AG04450 (cell line): ENCODE data around the gene GNL1. TPM values are rescaled to one million over a fixed set of nuclear protein-coding genes. Genes with fewer than 3 reads are reported as not detected.
"Not testable (repeated sequence)": the region's sequence is repeated elsewhere in the genome, so short reads cannot be mapped to it uniquely, and the experiment has no call there.

ENCODE experiments used
- CTCF ChIA-PET: fragments of 300-600, 350-600 bp; formaldehyde crosslinking; extraction: SDS; loops from one replicate; lab custom pipeline; 2022; ENCODE audit warnings: antibody characterized with exemption, inconsistent platforms; lab: Charles Lee
- POLR2A ChIA-PET: fragments of 350-600 bp; formaldehyde crosslinking; extraction: SDS; loops from one replicate; lab custom pipeline; 2021; ENCODE audit warnings: antibody characterized with exemption, inconsistent platforms; lab: Yijun Ruan, JAX
- DNase-seq: peaks from one replicate; pipeline ENCODE4 v3.0.0-alpha.2; 2011; ENCODE audit warnings: low read depth, low spot score
- H3K27ac ChIP-seq: one replicate; pipeline ENCODE4 v1.5.1; 2012; ENCODE audit warnings: low read depth, low read length, control low read depth
- H3K27me3 ChIP-seq: one replicate; pipeline ENCODE4 v1.6.0; 2012; ENCODE audit warnings: low read length; ENCODE audit not compliant: control insufficient read depth, insufficient read depth
- H3K4me3 ChIP-seq: 2 replicates; pipeline ENCODE4 v1.5.1; 2011; ENCODE audit warnings: mild to moderate bottlenecking, low read depth, low read length, control low read depth
- H3K9me3 ChIP-seq: 2 replicates; pipeline ENCODE4 v1.5.1; 2012; ENCODE audit warnings: low read length; ENCODE audit not compliant: control insufficient read depth, insufficient read depth
- CTCF ChIP-seq: IDR thresholded peaks from 2 replicates; pipeline ENCODE4 v1.5.1; 2011; ENCODE audit warnings: low read depth, low read length, control low read depth, inconsistent platforms
- polyA plus RNA-seq: library from polyadenylated mRNA; depleted of rRNA; stranded (reverse); fragments of >200 nt; gene quantifications from 2 replicates; pipeline ENCODE4 v1.2.3, GENCODE V29; 2011

Gene GNL1
- polyA plus RNA-seq, 1 experiment = 41.7 TPM

DNA sequence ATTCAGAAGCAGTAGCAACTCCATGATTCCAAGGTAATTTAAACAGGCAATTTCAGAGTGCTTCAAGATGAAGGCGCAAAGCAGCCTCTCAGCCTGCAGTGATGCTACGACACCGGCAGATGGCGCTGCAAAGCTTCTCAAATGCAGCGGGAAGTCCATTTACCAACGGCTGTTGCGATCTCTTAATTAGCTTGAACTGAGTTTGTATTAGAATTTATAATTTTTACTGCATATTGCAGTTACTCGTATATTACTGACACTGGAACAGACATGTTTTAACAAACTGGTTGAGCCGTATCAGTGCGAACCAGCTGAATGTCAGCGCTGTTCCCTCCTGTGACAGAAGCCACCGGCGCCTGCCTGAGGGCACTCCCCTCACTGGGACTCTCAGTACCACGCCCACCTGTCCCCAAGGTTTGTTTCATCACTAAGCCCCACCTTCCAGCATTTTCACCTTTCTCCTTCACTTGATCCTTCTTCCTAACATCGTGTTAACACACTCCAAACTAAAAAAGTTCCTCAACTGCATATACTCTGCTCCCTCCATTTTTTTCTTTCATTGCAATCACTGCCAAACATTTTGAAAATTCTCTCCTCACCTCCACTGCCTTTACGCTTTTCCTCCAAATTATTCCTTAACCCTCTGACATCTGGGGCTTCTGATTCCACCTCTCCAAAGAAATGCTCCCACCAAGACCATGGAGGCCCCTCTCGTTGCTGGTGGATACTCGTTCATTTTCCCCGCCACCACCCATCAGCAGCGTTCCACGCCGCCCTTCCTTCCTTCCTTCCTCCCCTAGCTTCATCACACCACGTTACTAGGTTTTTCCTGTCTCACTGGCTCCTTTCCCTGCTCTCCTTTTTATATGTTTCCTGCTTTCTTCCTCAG, 14.5 kb downstream of the GNL1 start:
- Histone ChIP-seq H3K4me3 (peak overlapping the region; percentile 34), H3K27me3 (no peaks in the 10 kb centered on the region), H3K9me3 (no peaks in the 10 kb centered on the region), H3K27ac (no peak overlapping the region)
- DNase-seq = peak; percentile 77
- ChIA-PET POLR2A (interaction anchor here (1.0 to 1.6 kb wide), 2 partner anchors 14 to 51 kb away, joined by 3 read pairs; no protein-coding TSS in a partner anchor), CTCF (interaction anchor here (0.6 to 15.5 kb wide), 49 partner anchors 10 to 572 kb away, joined by 3 to 437 read pairs (median 6); partner anchors contain the start of genes DHX16, GNL1, MRPS18B and PPP1R10)
- peak; percentile 98 for TF ChIP-seq CTCF

GRCh38 chr6:30537931-30538330, 18.4 kb downstream of the GNL1 start:
- no peak for DNase-seq

GRCh38 chr6:30533460-30534294, 22.6 kb downstream of the GNL1 start:
- CTCF ChIA-PET = interaction anchor here (1.4 to 4.5 kb wide), 7 partner anchors 9 to 65 kb away, joined by 9 to 190 read pairs (median 15); no protein-coding TSS in a partner anchor
- POLR2A ChIA-PET = no interaction called here
- DNase-seq = no peak

More at GRCh38 chr6:30537931-30538330, 18.4 kb downstream of the GNL1 start:
- no peak for TF ChIP-seq CTCF
- H3K4me3 ChIP-seq = no peak overlapping the region
- CTCF ChIA-PET = interaction anchor here (15.5 kb wide), 1 partner anchor 54 kb away, joined by 437 read pairs; no protein-coding TSS in a partner anchor
- no peaks in the 10 kb centered on the region for H3K9me3 ChIP-seq
- H3K27me3 ChIP-seq = no peaks in the 10 kb centered on the region
- POLR2A ChIA-PET = interaction anchor here (0.6 kb wide), 1 partner anchor 135 kb away, joined by 4 read pairs; no protein-coding TSS in a partner anchor
- no peak overlapping the region for H3K27ac ChIP-seq

DNA sequence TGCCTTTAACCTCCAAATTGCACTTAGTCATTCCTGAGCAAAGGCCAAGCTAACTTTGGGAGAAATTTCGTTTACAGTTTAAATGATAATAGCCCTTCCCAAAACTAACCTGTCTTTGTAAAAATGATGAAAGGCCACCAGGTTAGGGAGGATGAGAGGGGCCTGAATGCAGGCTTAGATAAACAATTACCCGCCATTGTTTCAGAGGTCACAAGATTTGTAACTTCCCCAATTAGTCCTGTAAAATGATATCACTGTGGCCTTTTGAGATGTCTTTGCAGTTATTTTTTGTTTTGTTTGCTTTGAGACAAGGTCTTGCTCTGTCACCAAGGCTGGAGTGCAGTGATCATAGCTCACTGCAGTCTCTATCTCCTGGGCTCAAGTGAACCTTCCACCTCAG, 26.3 kb downstream of the GNL1 start:
- no peak overlapping the region for H3K4me3 ChIP-seq
- ChIA-PET CTCF (interaction anchor here (1.5 to 4.5 kb wide), 4 partner anchors 13 to 48 kb away, joined by 3 to 190 read pairs (median 10); no protein-coding TSS in a partner anchor), POLR2A (no interaction called here)
- H3K27me3 ChIP-seq = no peaks in the 10 kb centered on the region
- H3K27ac ChIP-seq = no peak overlapping the region
- no peak for DNase-seq
- no peaks in the 10 kb centered on the region for H3K9me3 ChIP-seq
- TF ChIP-seq CTCF = no peak

More at GRCh38 chr6:30533460-30534294, 22.6 kb downstream of the GNL1 start:
- no peak for TF ChIP-seq CTCF
- Histone ChIP-seq H3K4me3 (no peak overlapping the region), H3K27me3 (no peaks in the 10 kb centered on the region), H3K27ac (no peak overlapping the region), H3K9me3 (no peaks in the 10 kb centered on the region)

- H3K9me3 ChIP-seq, DNase-seq, POLR2A ChIA-PET, H3K27ac ChIP-seq, H3K4me3 ChIP-seq, H3K27me3 ChIP-seq: not testable (repeated sequence)
- CTCF ChIA-PET = interaction anchor here (0.6 to 4.5 kb wide), 5 partner anchors 14 to 558 kb away, joined by 3 to 190 read pairs (median 6); no protein-coding TSS in a partner anchor
These were observed 26.9 kb downstream of the GNL1 start for GRCh38 chr6:30529349-30529875.

GRCh38 chr6:30526444-30526843, 29.8 kb downstream of the GNL1 start:
- POLR2A ChIA-PET, H3K27me3 ChIP-seq, H3K27ac ChIP-seq, DNase-seq, H3K9me3 ChIP-seq, H3K4me3 ChIP-seq: not testable (repeated sequence)
- CTCF ChIA-PET = interaction anchor here (1.3 to 1.4 kb wide), 2 partner anchors 15 to 41 kb away, joined by 4 to 8 read pairs; no protein-coding TSS in a partner anchor

DNA sequence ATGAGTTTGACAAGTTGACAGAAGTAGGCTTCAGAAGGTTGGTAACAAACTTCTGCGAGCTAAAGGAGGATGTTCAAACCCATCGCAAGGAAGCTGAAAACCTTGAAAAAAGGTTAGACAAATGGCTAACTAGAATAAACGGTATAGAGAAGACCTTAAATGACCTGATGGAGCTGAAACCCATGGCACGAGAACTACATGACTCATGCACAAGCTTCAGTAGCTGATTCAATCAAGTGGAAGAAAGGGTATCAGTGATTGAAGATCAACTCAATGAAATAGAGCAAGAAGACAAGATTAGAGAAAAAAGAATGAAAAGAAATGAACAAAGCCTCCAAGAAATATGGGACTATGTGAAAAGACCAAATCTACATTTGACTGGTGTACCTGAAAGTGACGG, 34.3 kb downstream of the GNL1 start:
- H3K4me3 ChIP-seq, H3K27me3 ChIP-seq, DNase-seq, H3K27ac ChIP-seq, POLR2A ChIA-PET: not testable (repeated sequence)
- peaks cover 14% of the 10 kb centered on the region for H3K9me3 ChIP-seq
- CTCF ChIA-PET = interaction anchor here (1.4 to 2.0 kb wide), 5 partner anchors 11 to 23 kb away, joined by 4 to 12 read pairs (median 4); no protein-coding TSS in a partner anchor
